GM21447 (cell line): ENCODE results near the gene PTPRF.

ENCODE experiments used
- ATAC-seq: cut with Tn5 transposase; IDR thresholded peaks from one replicate; pipeline ENCODE4 v1.9.1; 2021; ENCODE audit not compliant: unreplicated experiment

PTPRF gene

GRCh38 chr1:43600033-43601020 is 69.6 kb downstream of the PTPRF start:
- no peak for ATAC-seq

- no peak for ATAC-seq
Observed at GRCh38 chr1:43602990-43603389, 72.3 kb downstream of the PTPRF start.

GRCh38 chr1:43604192-43604591 is 73.5 kb downstream of the PTPRF start:
- ATAC-seq = no peak

GRCh38 chr1:43605157-43605556 is 74.5 kb downstream of the PTPRF start:
- ATAC-seq = no peak

- no peak for ATAC-seq
Observed at GRCh38 chr1:43605766-43606165, 75.1 kb downstream of the PTPRF start.

- ATAC-seq = no peak
Observed at GRCh38 chr1:43606624-43607023, 75.9 kb downstream of the PTPRF start.

- ATAC-seq = no peak
Observed at GRCh38 chr1:43608827-43609226, 78.1 kb downstream of the PTPRF start.

- no peak for ATAC-seq
Observed at GRCh38 chr1:43610339-43610738, 79.7 kb downstream of the PTPRF start.

GRCh38 chr1:43611950-43612349 is 81.3 kb downstream of the PTPRF start:
- no peak for ATAC-seq

GRCh38 chr1:43612406-43612805 is 81.7 kb downstream of the PTPRF start:
- ATAC-seq = no peak

GRCh38 chr1:43613075-43613942 is 82.6 kb downstream of the PTPRF start:
- no peak for ATAC-seq

GRCh38 chr1:43614211-43614610 is 83.5 kb downstream of the PTPRF start:
- ATAC-seq = no peak

- no peak for ATAC-seq
Observed at GRCh38 chr1:43614891-43615290, 84.2 kb downstream of the PTPRF start.

GRCh38 chr1:43616383-43616782 is 85.7 kb downstream of the PTPRF start:
- no peak for ATAC-seq

GRCh38 chr1:43617011-43617410 is 86.3 kb downstream of the PTPRF start:
- ATAC-seq = no peak

- ATAC-seq = no peak
Observed at GRCh38 chr1:43617668-43618067, 87.0 kb downstream of the PTPRF start.

- no peak for ATAC-seq
Observed at GRCh38 chr1:43618521-43619313, 88.0 kb downstream of the PTPRF start.

GRCh38 chr1:43619314-43619790 is 88.7 kb downstream of the PTPRF start:
- ATAC-seq = no peak

GRCh38 chr1:43619996-43620920 is 89.6 kb downstream of the PTPRF start:
- ATAC-seq = no peak

- no peak for ATAC-seq
Observed at GRCh38 chr1:43620956-43621355, 90.3 kb downstream of the PTPRF start.
